DMS153 treated with DMSO at 0.1 percent for 48 hours (cell line): ENCODE measurements around the gene RNF182.
"Not testable (repeated sequence)": the region's sequence is repeated elsewhere in the genome, so short reads cannot be mapped to it uniquely, and the experiment has no call there.

Source experiments
- DNase-seq: peaks from one replicate; lab custom pipeline; 2025; ENCODE audit not compliant: unreplicated experiment; lab: John Stamatoyannopoulos, UW

The RNF182 gene

DNA sequence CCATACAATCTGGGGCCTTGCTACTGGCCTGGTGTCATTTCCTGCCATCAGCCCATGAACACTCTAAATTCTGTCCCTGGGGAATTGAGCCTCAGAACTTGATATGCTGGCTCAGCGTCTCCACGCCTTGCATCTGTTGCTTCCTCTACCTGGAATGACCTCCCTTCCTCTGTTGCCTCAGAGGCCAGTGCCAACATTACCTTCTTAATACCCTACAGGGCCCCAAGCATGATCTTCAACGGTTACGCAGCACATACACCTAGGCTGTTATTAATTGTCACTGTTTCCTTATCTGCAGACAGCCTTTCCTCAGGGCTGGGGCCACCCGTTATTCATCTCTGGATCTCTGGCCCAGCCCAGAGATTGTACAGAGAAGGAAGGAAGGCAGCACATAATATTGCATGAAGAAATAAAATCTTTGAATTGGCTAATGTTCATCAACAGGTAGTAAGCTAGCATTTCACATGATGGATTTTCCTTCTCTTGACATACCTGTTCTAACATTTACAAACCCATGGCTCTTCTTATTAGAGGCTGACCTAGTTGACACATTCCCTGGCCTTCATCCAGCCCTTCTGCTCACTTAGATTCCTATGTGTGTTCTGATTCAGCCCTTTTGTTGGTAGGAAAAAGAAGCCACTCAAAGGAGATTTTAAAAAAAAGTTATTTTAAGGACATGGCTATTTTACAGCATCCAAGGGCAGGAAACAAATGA lies 8.4 kb upstream of the RNF182 start:
- DNase-seq, result no peak

DNA sequence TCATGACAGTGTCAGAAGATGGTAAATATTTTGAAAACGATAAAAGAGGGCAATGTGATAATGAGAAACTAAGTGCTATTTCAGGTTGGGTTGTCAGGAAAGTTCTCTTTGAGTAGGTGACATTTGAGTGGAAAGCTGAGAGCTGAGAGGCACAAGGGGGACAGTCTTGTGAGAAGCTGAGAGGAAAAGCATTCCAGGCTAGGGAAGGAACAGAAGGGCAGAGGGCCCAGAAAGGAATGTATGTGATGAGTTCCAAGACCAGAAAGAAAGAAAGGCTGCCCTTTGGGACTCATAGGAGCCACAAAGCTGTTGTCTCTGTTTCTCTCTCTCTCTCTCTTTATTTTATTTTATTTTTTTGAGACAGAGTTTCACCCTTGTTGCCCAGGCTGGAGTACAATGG lies 7.6 kb upstream of the RNF182 start:
- DNase-seq, result no peak

DNA sequence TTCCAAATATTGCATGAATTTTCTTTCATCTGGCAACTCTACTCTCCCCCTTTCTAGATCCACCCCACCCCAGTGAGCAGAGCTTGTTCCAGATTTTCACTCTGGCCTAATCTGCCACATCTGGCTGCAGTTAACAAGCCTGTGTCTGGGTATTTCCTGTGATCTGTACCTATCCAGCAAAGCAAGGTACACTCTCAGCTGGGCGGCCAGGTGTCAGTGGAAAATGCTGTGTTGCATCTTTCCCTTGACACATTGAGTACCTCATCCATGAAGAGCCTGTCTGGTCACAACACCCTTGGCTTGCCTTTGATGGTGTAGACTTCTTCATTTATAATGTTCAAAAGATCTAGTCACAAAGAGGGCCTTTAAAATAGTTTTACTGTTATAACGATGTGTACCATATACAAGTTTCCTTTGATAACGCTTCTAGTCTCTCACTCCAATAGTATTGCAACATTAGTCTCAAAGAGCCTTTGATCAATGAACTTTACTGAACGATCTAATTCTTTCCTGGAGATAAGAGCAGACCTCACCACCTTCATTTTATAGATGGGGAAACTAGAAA lies 6.0 kb upstream of the RNF182 start:
- no peak for DNase-seq

DNA sequence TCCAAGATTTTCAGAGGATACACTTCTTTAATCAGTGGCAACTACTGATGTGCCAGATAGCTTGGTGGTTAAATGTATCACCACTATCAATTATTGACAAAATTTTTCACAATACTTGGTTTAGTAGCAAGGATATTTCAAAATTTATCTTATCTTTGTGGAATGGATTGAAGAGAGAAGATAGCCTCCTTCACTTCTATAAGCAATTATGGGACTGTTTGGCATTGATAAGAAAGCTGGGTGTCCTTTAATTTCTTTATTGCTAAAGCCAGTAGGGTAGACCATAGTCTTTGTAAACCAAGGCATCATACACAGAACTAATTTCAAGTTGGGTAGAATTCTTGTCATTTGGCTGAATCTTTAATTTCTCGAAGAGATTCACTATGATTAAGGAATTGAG lies 4.9 kb upstream of the RNF182 start:
- DNase-seq, result no peak

DNA sequence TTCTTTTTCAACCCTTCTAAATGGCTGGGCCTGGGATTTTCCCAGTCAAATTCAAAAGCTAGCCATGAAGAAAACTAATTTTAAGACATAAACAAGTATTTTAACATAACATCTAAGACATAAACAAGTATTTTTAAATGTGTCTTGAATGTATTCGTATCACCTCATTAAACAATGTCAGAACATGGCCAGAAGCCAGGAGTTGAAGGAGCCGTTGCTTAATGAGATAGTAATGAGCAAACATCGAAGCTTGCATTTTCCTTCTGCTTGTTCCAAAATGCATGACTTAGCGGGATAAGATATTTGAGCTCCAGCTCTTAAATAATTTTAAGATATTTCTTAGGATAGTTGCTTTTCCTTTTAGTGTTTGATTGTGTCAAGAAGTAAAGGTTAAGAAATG lies 4.2 kb upstream of the RNF182 start:
- no peak for DNase-seq

DNA sequence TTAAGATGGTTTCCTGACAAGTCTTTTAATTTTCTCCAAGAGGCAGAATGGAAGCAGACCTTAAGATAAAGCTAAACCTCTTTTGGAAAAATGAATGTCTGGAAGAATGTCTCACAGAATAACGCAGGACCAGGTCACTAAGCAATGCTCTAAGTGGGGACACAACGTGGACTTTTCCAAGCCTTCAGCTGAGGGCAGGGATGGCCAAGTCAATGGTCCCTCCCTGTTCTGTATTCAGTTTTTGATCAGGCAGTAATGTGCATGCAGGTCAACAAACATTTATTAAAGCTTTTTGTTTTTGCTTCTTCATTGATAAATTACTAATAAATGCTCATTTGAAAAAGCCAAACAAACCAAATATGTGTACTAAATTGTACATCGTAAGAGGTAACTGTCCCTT lies 2.0 kb upstream of the RNF182 start:
- no peak for DNase-seq

DNA sequence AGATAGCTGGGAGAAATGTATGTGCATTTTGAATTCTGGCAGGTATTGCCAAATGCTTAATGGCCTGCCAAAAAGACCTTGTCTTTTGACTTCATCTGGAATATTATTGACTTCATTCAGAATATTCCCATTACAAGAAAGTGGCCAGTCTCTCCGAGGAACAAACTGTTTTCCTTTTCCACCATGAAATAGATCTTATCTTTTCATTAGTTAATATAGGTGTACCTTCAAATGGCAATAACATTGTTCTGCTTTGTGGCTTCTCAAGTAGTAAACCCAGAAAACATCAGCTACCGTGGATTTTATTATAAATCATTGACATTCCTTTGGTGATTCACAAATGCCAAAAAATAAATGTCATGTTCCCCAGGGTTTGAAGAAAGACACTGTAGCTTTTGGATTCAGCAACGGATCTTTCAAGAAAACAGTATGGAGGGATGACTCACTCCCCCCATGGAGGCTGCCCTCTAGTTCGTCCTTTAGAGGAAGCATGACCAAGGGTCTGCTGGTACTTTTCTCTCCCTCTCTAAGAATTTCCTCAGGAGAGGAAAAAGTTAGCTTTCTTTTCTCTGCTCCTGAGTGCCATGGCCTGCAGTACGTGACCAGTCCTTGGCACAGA lies 1.1 kb upstream of the RNF182 start:
- no peak for DNase-seq

DNA sequence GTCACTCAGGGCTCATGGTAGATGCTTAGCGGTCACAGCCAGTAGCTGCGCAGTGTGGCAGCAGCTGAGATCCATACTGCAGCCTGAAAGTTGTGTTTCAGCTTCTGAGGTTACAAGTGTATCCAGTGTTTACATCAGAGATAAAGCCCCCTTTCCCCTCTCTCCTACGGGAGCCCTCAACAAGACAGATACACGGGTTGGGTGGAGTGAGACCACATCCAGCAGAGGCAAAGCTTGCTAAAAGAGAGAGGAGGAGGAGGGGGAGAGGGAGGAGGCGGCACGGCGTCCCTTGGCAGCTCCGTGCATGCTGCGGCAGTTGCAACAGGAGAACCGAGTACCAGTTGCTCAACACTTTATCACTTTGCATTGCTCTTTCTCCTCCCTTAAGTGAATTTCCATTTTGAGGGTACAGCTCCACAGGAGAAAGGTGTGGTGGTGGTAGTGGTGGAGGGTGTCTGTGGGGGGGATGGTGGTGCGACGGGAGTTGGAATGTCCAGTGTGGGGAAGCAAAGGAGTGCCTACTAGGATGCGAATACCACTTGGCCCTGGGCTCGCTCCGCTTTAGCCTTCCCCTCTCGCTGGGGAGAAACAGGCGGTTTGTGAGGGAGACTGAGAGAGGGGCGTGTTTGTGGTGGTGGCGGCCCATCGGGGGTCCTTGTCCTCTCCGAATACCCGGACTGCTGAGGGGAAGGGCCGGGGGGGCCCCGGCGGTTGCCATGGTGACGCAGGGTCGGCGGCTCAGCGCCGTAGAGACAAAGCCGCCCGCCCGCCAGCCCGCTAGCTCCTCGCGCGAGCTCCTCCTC lies 405 bp upstream of the RNF182 start:
- no peak for DNase-seq

DNA sequence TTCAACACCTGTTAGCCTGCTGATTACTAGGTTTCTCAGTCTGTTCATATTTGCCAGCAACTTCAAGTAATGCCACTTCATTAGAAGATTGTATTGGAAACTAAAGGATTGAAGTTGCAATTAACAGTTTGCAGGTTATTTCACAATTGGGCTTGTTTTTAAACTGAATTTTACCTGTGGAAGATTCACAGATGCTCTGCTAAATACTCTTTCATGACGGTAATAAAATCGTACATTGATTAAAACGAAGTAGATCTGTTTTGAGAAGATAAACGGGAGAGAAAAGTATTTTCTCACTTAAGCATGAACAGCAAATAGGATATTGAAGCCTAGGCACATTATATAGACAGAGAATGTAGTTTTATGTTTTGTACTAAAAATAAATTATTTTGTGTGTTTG lies 1.6 kb downstream of the RNF182 start:
- DNase-seq, result no peak

DNA sequence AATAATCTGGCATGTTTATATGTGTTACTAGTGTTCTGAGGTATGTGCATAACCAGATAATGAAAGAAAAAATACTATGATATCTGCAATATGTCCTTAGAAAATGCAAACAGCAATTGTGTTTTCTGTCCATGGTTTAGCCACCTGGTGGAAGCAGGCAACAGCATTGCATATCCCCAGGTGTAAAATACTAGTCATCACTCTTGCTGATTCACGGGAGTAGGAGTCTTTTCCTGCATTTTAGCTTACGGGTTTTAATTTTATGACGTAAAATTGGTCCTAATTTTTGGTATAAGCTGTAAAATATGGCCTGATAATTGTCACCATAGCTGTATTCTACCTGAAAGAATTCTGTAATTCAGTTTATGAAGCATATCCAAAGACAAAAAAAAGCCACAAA lies 2.5 kb downstream of the RNF182 start:
- no peak for DNase-seq

DNA sequence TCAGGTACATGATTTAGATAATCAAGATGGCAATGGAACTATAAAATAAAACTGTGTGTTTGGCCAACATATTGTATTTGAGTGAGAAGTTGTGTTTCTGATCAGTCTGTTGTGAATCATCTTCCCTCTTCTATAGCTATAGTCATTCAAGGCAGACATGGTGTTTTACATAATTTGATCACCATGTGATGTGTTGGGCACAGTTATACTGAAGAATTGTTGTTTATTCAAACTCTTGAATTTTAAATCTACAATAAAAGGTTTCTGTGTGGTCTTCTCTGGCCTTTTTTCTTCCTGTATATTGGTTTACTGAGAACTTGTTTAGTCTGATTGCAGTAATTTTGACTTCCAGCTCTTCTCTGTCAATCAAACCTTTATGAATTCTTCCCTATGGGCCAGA lies 4.4 kb downstream of the RNF182 start:
- no peak for DNase-seq

DNA sequence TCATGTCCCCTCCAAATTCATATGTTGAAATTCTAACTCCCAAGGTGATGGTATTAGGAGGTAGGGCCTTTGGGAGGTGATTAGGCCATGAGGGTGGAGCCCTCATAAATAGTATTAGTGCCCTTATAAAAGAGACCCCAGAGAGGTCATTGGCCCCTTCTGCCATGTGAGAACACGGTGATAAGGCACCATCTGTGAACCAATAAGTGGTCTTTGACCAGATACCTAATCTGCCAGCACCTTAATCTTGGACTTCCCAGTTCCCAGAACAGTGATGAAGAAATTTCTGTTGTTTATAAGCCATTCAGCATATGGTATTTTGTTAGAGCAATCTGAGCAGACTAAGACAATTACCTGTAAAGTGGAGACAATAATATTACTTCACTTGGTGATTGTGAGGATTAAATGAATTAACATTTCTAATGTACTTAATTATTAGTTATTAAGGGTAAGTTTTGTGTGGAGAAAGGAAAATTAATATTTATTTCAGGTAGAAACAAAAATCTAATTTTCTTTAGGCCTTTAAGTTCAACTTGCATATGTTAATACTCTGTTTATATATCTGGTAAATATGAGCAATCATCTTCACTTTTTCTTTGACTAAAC lies 7.1 kb downstream of the RNF182 start:
- no peak for DNase-seq

DNA sequence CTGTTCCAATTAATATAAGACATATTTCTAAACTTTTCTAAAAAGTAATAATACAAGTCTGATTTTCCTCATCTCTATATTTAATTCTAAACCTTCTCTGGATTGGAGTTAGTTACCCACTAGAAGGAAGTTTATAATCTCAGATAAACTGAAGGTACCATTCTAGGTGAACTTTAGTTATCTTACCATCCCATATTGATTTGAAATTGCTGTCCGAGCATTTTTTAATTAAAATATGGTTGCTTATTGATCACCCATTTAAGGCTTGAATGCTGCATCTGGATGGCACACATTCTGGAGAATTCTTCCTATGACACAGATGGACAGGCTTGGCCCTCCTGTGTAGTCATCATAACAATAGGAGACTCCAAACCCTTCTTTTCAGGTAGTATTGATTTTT lies 8.0 kb downstream of the RNF182 start:
- no peak for DNase-seq

DNA sequence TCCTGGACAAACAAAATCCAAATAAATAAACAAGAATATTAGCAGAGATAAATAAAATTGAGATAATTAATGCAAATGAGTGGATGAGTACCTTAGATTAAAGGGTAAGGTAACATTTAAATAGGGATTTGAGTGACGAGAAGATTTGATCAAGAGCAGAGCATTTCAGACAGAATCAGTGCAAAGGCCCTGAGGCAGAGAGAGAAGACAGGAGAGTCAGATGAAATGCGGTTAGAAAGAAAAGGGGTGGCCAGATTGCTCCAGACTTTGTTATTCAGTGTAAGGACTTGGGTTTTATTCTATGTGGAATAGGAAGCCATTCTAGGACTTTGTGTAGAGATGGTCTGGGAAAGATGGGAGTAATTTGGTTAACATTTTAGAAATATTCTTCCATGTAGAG lies 10.0 kb downstream of the RNF182 start:
- DNase-seq, result no peak

DNA sequence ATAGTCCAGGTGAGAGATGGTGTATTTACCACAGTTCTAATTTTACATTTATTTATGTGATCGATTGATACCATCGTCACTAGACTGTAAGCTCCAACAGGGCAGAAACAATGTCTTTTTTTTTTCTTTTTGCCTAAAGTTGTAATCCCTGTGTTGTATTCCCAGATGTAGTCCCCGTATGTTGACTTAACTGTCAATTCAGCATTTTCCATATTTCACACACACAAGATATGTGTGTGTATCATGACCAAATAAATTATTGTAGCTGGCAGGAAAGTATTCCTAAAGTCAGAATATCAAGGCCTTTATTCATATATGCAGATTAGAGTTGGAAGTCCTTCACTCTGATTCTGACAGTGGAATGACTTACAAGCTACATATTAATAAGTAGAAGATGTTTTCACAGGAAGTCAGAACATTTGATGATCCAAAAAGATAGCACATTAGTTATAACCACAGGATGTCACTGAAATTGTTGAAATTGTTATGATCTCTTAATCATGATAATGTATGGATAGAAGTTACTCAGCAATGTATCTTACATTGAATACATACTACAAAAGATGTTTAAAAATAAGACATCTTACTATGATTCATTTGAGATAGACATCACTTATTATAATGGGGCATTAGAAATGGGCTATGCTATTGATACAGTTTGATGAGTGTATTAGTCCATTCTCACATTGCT lies 10.6 kb downstream of the RNF182 start:
- no peak for DNase-seq

DNA sequence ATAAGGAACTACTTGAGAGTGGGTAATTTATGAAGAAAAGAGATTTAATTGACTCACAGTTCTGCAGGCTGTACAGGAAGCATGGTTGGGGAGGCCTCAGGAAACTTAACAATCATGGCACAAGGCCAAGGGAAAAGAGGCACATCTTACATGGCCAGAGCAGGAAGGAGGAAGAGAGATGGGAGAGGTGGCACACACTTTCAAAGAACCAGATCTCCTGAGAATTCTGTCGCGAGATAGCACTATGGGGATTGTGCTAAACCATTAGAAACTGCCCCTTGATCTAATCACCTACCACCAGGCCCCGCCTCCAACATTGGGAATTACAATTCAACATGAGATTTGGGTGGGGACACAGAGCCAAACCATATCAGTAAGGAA lies 11.1 kb downstream of the RNF182 start:
- not testable (repeated sequence) for DNase-seq

DNA sequence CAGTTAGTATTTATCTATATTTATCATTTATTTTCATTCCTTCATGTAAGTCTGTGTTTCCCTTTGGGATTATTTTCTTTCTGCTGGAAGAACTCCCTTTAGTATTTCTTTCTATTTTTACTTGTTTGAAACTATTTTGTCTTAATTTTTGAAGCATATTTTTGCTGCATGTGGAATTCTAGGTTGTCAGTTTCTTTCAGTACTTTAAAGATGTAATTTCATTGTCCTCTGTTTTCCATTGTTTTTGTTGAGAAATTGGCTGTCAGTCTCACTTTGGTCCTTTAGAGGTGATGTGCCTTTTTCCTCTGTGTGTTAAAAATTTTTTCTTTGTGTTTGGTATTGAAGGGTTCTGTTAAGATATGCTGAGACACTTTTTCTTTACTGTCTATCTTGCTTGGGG lies 17.1 kb downstream of the RNF182 start:
- DNase-seq, result no peak

DNA sequence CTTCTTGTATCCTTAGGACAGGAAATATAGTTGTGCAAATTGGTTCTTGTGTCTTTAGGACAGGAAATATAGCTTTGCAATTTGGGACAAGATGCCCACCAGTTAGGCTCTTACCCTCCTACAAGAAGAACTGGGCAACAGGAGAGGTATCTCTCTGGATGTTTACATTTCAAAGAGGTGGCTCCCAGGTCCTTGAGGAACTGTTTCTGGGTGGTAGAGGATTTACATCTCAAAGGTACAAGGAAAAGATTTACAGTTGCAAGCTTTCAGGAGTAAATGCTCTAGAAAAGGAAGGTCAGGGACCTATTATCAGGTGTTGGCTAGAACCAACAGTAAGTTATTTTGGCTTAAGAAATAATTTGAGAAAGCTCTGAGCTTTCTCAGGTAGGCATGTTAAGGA lies 19.2 kb downstream of the RNF182 start:
- DNase-seq, result no peak

DNA sequence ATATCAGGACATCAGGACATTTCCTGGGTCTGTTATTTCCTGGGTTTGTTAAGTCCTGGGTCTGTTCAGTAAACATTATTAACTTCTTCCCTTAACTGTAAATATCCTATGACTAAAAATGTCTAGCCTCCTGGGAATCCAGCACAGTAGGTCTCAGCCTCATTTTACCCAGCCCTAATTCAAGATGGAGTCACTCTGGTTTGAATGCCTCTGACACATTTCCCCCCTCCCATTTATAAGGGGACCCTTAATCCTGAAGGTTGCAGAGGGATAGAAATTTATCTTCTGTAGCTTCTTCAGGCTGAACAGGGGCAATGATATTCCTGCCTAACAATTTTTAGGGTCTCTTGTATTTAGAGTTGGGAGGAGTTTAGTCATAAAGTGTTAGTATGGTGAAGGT lies 21.8 kb downstream of the RNF182 start:
- DNase-seq, result no peak

DNA sequence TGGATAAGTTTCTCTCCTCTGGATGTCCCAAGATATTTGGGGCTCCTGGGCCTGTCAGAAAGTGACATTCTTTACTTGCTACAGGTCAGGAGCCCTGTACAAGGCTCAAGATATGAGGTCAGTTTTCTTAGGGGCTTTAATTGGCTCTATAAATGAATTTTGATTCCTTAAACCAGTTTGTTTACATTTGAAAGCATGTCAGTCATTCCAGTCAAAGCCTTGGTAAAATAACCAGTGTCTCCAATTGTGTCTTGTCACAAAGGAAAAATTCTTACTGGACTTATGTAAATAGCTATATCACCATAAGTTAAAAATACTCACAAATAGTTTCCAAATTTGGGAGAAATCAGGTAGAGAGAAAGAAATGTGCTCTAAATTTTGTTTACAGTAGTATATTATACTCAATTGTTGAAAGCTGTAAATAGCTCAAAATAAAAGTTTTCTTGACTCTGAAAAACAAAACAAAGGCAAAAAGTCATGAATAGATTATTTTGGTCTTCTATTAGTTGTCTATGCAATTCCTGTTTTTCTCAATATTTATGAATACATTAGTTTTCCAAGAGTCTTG lies 22.9 kb downstream of the RNF182 start:
- no peak for DNase-seq

DNA sequence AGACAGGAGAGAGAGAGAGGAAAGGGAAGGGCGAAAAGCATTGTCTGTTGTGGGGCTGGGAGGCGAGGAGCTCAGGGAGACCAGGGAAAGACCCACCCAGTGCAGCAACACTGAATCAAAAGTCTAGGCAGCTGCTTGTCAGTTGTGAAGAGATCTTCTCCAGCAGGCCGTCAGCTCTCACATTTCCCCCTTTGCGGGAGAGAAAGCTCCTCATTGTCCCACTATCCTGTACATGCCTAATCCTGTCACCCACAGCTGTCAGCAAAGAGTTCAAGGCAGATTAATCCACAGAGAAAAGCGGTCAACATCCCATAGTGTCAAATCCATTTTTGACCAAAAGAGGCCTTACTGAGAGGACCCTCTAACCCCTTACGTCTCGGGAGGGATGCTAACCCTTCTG lies 27.3 kb downstream of the RNF182 start:
- DNase-seq, result no peak
